LHCN-M2 (cell line): ENCODE measurements around the gene SH3PXD2A. TPM values are rescaled to one million over a fixed set of nuclear protein-coding genes. Genes with fewer than 3 reads are reported as not detected.

Source experiments
- DNase-seq: peaks from one replicate; pipeline ENCODE4 v3.0.0-alpha.2; 2012; ENCODE audit warnings: low read depth
- total RNA-seq: library from RNA; depleted of rRNA; stranded (reverse); fragments of >200 nt; gene quantifications from 2 replicates; pipeline ENCODE4 v1.2.3, GENCODE V29; 2014

The SH3PXD2A gene
- total RNA-seq, 1 experiment from 2014 or later, result 18.4 TPM

DNA sequence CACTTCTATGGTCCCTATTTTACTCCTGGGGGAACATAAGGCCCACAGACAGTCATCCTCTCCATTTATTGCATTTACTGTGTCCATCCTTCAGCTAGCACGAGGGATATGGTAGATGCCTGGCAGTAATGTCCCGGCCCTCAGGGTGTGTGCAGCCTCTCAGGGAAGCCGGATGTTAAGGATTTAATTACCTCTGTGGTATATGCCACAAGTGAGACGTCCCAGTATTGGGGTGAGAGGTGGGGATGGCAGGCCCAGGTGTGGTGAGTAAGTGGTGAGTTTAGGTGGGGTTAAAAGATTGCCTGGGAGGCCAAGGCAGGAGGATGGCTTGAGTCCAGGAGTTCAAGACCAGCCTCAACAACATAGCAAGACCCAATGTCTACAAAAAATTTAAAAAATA lies 144.9 kb downstream of the SH3PXD2A start:
- DNase-seq, result no peak

DNA sequence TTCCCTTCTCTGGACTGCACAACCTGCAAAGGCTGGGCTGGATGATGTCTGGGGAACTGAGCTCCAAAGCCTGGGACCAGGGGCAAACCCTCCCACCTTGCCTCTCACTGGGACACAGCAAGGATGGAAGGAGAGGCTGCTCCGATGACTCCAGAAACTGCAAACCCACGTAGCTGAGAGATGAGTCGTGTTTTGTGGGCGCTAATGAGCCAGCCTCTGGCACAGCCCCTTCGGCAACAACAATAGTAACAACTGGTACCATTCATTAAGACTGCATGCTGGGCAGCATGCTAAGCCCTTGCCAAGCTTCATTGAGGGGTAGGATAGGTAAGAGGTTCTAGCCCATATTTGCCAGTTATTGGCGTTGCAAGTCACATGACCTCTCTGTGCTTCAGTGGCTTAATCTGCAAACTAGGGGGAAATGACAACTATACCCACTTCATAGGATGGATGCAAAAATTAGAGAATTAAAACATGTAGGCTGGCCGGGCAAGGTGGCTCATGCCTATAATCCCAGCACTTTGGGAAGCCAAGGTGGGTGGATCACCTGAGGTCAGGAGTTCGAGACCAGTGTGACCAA lies 145.9 kb downstream of the SH3PXD2A start:
- peak; percentile 82 for DNase-seq

DNA sequence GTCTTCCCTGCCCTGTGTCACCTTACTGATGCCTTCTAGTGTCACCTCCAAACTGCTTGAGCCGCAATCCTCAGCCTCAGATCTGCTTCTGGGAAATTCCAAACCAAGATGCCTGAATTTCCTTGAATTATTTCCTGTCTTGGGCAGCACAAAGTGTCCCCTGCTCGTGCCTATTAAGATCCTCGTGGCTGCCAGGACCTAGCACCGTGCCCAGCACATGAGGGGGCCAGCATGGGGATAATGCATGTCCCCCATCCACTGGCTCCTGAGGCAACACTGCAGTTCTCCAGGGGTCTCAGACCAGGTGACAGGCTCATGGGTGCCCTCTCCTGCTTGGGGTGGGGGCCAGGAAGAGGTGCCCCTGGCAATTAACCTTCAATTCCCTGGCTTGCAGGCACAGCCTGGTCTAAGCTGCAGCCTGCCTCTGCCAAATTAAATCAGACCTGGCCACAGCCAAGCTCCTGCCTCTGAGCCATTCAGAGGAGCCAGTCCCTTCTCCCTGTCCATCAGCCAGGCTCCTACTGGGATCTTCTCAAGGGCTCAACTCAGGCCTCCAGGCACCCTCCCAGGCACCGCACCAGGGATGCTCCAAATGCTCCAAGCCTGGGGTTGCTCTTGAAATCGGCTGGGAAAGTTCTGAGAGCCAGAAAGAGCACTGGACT lies 146.6 kb downstream of the SH3PXD2A start:
- DNase-seq, result no peak

DNA sequence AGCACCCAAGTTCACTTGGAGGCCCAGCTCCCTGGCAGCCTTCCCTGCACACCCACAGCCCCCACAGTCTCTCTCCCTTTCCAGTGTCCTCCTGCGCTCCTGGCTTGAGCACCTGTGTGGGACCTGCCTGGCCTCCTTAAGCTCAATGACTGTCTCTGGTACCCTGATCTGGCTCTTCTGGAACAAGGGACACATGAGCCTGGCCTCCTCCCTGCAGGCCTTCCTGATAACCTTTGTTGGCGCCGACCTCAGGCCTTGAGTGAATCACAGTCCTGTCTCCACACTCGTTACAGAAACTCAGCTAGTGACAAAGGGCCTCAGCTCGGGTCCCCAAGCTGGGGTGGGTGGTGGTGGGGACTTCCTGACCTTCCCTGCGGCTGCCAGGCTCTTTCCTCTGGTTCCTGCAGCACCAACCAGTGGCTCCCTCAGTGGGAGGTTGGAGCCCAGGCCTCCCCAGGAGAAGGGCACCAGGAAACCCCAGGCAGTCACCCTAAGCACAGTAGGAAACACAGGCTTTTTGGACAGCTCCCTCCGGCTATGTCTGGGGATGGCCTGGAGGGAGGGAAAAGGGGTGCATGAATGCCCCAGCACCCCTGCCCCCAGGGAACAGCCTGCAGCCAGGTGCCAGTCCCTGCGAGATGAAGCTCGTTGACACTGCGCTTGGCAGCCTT lies 147.3 kb downstream of the SH3PXD2A start:
- no peak for DNase-seq

DNA sequence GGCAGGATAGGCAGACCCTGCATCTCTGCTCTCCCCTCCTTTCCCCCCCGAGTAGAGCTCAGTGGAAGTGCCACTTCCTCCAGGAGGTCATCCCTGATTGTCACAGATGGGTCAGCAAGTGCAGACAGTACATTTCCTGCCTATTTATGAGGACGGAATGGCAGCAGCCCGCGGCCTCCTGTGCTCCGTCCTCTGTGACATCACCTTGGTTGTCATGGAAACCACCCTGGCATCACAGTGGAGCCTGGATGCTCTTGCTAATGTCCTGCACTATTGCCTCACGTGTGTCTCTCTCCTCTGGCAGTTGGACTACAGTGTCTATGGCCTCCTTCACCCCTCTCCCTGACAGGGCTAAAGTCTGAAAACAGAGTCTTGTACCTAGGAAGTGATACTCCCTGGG lies 148.6 kb downstream of the SH3PXD2A start:
- DNase-seq, result no peak

DNA sequence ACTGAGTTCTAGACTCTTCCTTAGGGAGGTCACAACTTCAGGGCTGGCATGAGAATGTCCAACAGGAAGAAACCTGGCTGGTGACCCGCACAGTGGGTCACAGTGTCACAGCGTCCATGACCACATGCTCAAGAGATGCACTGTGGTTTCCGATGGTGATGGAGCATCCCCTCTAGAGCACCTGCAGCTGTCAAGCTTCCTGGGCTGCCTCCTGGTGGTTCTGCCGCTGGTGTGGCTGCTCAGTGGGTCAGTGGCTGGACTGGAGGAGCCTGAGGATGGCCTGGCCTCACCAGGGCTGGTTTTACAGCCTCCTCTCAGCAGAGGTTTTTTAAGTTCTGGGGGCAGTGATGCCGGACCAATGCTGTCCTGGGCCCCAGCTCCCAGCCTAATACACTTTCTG lies 149.3 kb downstream of the SH3PXD2A start:
- DNase-seq, result no peak

DNA sequence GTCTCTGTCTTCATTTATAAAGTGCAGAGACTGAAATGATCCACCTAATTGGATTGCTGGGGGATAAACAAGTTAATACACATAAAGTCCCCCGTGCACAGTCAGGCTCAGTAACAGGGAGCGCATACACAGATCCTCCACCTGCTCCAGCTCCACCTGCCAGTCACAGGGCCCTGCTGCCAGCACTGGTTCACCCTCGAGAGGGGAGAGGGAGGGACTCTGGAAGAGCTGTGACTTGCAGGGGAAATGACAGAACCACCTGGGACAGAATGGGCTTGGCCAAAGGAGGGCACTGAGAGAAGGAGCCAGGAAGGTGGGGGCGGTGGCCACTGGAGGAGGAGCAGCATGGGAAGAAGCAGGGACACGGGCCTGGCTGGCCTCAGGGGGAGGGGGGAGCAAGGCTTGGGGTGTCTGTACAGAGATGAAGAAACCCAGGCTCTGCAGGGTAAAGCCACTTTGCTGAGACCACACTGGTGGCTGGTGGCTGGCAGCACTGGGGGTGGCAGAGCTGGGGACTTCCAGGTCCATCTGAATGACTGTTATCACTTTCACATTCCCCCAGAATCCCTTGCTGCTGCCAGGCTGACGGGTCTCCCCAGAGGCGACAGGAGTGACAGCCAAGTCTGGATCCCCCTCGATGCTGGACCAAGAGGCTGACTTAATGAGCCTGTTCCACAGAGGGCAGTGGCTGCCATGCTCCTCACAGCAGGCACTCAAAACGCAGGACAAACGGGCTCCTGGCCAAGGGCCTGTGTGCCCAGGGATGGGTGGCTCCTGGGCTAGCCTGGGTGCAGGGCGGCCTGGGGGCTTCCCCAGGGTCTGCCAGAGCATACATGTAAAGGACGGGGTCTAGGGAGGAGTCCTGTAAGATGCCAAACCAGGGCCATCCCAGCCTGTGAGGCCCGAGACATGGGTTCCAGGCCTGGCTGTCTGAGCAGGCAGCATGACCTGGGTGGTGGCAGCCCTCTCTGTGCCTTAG lies 151.1 kb downstream of the SH3PXD2A start:
- no peak for DNase-seq

DNA sequence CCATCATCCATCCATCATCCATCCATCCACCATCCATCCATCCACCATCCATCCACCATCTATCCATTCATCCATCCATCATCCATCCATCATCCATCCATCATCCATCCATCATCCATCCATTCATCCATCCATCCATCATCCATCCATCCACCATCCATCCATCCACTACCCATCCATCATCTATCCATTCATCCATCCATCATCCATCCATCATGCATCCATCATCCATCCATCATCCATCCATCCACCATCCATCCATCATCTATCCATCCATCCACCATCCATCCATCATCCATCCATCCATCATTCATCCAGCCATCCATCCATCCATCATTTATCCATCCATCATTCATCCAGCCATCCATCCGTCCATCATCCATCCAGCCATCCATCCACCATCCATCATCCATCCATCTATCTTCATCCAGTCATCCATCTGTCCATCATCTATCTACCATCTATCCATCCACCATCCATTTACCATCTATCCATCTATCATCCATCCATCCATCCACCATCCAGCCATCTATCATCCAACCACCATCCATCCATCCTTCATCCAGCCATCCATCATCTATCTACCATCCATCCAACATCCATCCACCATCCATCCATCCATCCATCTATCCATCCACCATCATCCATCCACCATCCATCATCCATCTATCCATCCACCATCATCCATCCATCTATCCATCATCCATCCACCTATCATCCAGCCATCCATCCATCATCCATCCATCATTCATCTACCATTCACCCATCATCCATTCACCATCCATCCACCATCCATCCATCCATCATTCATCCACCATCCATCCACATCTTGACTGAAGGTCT lies 153.8 kb downstream of the SH3PXD2A start:
- DNase-seq, result no peak

DNA sequence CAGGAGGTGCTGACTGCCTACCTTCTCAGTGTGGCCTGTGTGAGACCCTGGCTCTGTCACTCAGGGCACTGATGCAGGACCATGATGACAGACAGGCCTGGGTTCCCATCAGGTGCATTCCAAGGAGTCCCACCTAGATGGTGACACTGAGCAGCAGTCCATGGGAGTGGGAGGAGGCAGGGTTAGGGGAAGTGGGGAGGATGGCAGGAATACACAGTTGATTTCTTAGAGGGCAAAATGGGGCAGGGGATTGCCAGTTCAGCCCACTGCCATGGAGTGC lies 155.0 kb downstream of the SH3PXD2A start:
- no peak for DNase-seq

DNA sequence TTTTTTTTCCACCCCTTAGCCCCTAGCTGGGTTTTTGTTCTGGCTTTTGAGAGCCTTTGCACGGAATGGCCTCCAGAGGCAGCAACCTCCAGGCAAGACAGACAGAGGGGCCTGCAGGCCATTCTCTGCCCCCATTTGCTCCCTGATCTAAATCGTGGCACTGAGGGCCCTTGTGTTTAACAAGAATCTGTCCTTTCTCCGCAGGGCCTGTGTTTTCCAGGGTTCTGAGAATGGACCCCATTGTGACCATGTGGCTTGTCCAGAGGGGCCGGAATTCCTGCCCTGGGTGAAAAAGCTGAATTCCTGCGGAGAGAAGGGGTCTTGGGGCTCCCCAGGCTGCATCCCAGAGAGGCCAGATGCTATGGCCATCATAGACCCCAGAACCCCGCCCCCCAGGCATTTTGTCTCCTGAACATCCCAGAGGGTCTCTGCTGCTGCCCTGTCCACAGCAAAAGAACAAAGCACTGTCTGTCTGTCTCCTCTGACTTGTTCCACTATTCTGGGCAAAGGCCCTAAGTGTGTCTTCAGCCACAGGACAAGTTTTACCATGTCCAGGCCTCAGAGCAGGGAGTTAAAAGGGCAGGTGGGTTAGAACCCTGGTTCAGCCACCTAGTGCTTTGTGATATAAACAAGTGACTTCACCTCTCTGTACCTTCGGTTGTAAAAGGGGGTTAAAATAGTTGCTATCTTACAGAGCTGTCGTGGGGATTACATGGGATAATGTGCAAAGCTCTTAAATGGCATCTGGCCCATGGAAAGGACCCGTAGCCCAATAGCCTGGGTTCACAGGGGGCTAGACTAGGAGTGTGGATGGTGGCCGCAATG lies 155.6 kb downstream of the SH3PXD2A start:
- no peak for DNase-seq

DNA sequence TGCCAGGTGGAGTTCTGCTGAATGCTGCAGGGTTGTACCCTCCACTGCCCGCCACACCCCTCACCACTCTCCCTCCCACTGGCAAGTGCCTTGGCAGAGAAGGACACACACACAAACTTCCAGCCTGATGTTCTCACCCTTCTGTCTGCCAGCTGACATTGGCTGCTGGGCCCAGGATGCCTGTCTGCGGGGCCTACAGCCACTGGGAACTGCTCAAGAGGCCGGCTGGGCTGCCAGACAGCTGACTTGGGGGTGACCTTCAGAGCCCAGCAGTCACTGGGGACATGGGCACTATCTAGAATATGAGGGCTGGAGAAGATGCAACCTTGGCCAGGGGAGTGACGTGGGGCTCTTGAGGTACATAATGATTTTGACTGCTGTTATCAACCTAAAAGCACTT lies 157.1 kb downstream of the SH3PXD2A start:
- no peak for DNase-seq

DNA sequence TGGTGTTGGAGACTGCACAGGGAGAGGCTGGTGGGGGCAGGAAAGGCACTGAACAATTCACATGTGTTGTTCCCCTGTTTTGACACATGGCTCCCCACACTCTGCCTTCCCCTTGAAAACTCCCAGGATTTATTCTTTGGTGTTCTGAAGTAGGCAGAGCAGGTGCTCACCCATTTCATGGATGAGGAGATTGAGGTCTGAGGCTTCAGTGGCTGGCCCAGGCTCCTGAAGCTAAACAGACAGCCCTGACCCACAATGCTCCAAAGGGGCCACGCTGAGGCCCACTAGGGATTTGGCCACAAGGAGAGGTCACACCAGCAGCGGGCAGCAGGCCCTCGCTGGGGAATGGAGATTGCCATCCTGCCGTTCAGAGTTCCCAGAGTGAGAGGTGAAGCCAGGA lies 157.6 kb downstream of the SH3PXD2A start:
- no peak for DNase-seq

DNA sequence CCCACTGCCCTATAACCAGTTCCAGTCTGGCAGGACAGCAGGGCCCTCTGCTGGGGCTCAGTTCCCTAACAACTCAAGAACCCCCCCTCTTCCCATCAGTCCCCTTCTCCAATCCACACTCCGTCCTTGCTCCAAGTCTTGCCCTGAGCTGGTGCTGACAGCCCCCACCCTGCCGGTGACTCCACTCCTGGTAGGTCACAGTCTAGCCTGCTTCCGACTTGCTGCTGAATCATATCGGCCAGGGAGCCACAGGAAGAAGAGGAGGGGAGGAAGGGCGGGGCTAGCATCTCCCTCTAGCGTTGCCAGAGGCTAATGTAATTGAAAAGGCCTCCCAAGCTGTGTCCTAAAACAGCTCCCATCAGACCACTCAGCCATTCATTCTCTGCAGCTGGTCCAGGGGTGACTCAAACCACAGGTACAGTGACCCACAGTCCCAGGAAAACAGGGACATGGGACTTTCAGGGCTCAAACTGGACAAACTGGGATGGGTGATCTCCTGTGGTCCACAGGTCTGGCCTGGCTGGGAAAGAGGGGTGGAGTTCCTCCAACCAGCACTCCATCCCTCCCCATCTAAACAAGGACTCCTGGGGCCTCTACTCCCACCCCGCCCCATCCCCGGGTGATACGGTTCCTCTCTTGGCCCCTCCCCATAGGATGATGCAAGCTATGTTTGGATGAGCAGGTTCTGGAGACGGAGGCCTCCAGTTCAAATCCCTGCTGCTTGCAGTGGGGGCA lies 158.8 kb downstream of the SH3PXD2A start:
- peak; percentile 88 for DNase-seq

DNA sequence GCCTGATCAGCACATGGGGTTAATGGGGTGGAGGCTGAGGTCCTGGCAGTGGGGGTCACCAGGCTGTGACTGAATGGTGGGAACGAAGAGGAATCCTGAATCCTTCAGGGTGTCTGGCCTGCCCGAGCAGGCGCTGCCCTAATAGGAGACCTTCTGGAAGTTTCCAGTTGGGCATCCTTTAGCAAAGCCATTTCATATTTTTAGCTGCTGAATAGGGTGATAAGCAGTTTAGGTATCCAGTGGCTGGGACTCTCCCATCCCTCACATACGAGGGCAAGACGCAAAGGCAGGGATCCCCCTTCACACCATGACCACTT lies 159.3 kb downstream of the SH3PXD2A start:
- no peak for DNase-seq

DNA sequence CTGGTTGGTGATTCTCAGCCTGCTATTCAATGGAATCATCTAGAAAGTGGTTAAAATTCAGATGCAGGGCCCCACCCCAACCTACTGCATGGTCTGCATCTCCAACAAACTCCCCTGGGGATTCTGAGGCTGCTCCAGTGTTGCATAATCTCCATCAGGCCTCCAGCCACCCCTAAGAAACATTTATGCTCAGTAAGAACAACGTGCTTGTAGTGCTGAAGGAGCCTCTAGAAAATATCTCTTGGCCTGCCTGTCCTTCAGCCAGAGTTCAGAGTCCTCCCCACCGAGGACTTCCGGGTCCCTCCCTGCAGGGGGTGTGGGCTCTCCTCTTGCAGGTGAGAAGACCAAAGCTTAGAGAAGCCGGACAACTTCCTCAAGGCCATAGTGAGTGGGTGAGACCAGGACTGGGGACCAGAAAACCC lies 159.8 kb downstream of the SH3PXD2A start:
- DNase-seq, result no peak

DNA sequence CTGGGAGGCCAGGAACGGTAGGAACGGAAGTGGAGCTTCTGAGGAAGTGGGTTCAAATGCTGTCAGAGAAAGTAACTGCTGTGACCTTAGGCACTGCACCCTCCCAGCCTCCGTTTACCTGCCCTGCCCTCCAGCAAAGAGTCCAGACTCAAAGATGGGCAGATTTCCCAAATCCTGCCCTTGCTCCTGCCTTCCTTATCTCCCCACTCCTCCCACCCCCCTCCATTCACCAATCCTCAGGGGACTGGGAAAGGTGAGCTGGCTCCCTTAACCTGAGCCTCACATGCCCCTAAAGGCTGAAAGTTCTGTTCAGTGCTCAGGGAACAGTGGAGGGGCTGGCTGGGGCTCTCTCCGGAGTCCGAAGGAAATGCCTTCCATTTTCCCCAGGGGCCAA lies 161.6 kb downstream of the SH3PXD2A start:
- no peak for DNase-seq

DNA sequence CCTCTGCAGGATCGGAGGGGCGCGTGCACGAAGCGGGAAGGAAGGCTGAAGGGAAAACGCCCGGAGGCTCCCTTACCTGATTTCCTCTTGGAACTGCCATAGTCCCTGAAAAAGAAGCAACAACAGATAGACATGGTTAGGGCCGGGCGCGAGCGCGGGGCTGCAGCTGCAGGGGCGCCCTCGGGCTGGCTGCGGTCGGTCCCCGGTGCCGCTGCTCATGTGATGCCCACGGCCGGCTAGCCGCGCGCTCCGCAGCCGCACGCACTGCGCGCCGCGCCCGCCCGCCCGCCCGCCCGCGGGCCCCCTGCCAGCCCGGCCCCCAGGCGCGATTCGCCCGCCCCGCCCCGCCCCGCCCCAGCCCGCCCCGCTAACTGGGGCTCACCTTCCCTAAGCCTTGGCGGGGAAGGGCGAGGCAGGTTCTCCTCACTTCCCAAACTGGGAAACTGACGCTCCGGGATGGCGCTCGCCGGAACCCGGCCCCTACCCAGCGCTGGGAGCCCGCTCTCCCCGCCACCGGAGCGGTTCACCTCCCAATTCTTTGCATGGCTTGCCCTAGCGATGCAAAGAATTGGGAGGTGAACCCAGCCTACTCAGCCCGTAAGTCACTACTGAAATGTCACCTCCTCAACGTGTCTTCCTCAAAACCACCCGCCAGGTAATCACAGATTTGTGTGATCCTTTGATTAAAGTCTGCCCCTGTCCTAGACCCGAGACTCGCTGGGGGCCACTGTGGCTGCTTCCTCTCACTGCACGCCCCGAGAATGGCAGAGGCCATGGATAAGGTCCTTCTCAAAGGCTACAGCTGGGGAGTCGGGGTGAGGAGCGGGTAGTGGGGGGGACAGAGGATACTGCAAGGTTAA lies 162.2 kb downstream of the SH3PXD2A start:
- DNase-seq, result no peak

DNA sequence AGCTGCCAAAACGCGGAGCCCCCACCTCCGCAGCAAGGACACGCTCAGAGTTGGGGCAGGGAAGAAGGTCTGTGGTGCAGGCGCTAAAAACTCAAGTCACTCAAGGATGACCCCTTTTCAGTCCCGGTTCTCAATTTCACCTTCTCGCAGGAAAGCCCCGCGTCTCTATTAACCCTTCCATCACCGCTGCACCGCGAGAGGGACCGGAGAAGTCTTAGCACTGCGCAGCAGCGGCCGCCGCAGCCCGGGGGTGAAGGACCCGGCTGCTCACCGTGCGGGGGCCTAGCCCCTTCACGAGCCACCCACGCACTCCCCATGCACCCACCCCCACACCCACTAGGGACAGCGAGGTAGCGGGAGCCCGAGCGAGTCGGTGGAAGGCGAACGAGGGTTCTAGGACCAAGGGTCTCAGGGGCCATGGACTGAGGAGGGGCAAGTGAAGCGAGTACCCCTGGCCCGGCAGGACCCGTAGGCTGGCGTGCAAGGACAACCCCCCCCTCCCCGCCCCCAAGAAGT lies 162.9 kb downstream of the SH3PXD2A start:
- DNase-seq, result no peak
